GM18868 (cell line): ENCODE measurements around the gene EBF4.
"Not testable (repeated sequence)": the region's sequence is repeated elsewhere in the genome, so short reads cannot be mapped to it uniquely, and the experiment has no call there.

Experiments
- ATAC-seq: cut with Tn5 transposase; IDR thresholded peaks from one replicate; pipeline ENCODE4 v1.9.1; 2021; ENCODE audit warnings: mild to moderate bottlenecking, moderate library complexity; ENCODE audit not compliant: unreplicated experiment

Gene EBF4

GRCh38 chr20:2672446-2672845 is 20.1 kb upstream of the EBF4 start:
- no peak for ATAC-seq

- no peak for ATAC-seq
Observed at GRCh38 chr20:2673453-2673852, 19.1 kb upstream of the EBF4 start.

GRCh38 chr20:2680046-2680445 is 12.5 kb upstream of the EBF4 start:
- no peak for ATAC-seq

GRCh38 chr20:2682040-2682439 is 10.5 kb upstream of the EBF4 start:
- ATAC-seq: not testable (repeated sequence)

GRCh38 chr20:2684817-2685216 is 7.8 kb upstream of the EBF4 start:
- not testable (repeated sequence) for ATAC-seq

- ATAC-seq: no peak
Observed at GRCh38 chr20:2687514-2687913, 5.1 kb upstream of the EBF4 start.

GRCh38 chr20:2688041-2688591 is 4.5 kb upstream of the EBF4 start:
- ATAC-seq: no peak

- no peak for ATAC-seq
Observed at GRCh38 chr20:2690213-2690612, 2.4 kb upstream of the EBF4 start.

- ATAC-seq: no peak
Observed at GRCh38 chr20:2690718-2691117, 1.9 kb upstream of the EBF4 start.

- no peak for ATAC-seq
Observed at GRCh38 chr20:2691127-2691526, 1.5 kb upstream of the EBF4 start.

GRCh38 chr20:2691663-2692035 is 931 bp upstream of the EBF4 start:
- no peak for ATAC-seq

- no peak for ATAC-seq
Observed at GRCh38 chr20:2692886-2693285, 306 bp downstream of the EBF4 start.

GRCh38 chr20:2693286-2694007 is 867 bp downstream of the EBF4 start:
- no peak for ATAC-seq

- ATAC-seq: no peak
Observed at GRCh38 chr20:2694008-2694471, 1.5 kb downstream of the EBF4 start.

GRCh38 chr20:2694519-2694918 is 1.9 kb downstream of the EBF4 start:
- ATAC-seq: no peak

GRCh38 chr20:2695206-2695983 is 2.8 kb downstream of the EBF4 start:
- no peak for ATAC-seq

GRCh38 chr20:2695984-2696525 is 3.5 kb downstream of the EBF4 start:
- ATAC-seq: not testable (repeated sequence)

- no peak for ATAC-seq
Observed at GRCh38 chr20:2696646-2697045, 4.1 kb downstream of the EBF4 start.

GRCh38 chr20:2697768-2698167 is 5.2 kb downstream of the EBF4 start:
- ATAC-seq: no peak

- ATAC-seq: no peak
Observed at GRCh38 chr20:2698186-2698817, 5.7 kb downstream of the EBF4 start.

GRCh38 chr20:2698912-2699311 is 6.3 kb downstream of the EBF4 start:
- no peak for ATAC-seq
